ENCODE data around the gene NINL.

Gene NINL

GRCh38 chr20:25538838-25539665 is 46.3 kb downstream of the NINL start:
- Histone ChIP-seq H3K4ac (ENCODE audit: low read length) (no peak overlapping the region), H3K9ac (ENCODE audit: low read depth, low read length, poor library complexity) (no peak overlapping the region), H3K4me3 (ENCODE audit: low read length in 2 of 2) (no peak overlapping the region), H2BK15ac (ENCODE audit: low read length) (no peak overlapping the region), H3K27me3 (ENCODE audit: control insufficient read depth in 3 of 3, insufficient read depth in 3 of 3, low read depth in 1 of 3, low read length in 3 of 3) (no peaks in the 10 kb centered on the region), H4K91ac (ENCODE audit: low read depth, low read length, poor library complexity) (no peak overlapping the region), H2AFZ (ENCODE audit: low read length) (no peak overlapping the region), H4K8ac (ENCODE audit: low read depth, low read length) (no peak overlapping the region), H3K23ac (ENCODE audit: low read depth, low read length, poor library complexity) (peak overlapping the region; percentile 6), H3K4me1 (ENCODE audit: control insufficient read depth in 2 of 2, insufficient read depth in 1 of 2, low read depth in 1 of 2, low read length in 2 of 2) (peaks cover 5 to 9% of the 10 kb centered on the region in 2 donors), H2BK5ac (ENCODE audit: low read length) (no peak overlapping the region), H3K18ac (ENCODE audit: low read length) (peak overlapping the region; percentile 50), H3K14ac (ENCODE audit: low read length) (no peak overlapping the region), H3K9me3 (replicated peaks in 1 of 2; ENCODE audit: control insufficient read depth in 2 of 2, insufficient read depth in 1 of 2, low read depth in 1 of 2, low read length in 2 of 2) (no peaks in the 10 kb centered on the region), H2BK12ac (ENCODE audit: low read length) (no peak overlapping the region), H2BK120ac (ENCODE audit: low read depth, low read length) (no peak overlapping the region), H2AK5ac (ENCODE audit: low read depth, low read length) (no peak overlapping the region), H3K36me3 (replicated peaks in 1 of 2; ENCODE audit: control insufficient read depth in 2 of 2, insufficient read depth in 2 of 2, low read length in 2 of 2) (peaks cover 7 to 22% of the 10 kb centered on the region in 2 donors), H3K4me2 (ENCODE audit: insufficient read depth, low read length, poor library complexity, severe bottlenecking) (no peak overlapping the region), H3K79me1 (ENCODE audit: low read depth, low read length) (peaks cover 7% of the 10 kb centered on the region), H3K27ac (replicated peaks; ENCODE audit: low read length) (no peak overlapping the region)
- WGBS, 2 donors (ENCODE audit: extremely low coverage in 2 of 2, insufficient read length in 2 of 2, insufficient replicate concordance in 1 of 2), result no CpG with 5 or more reads among the region's 17 CpGs
- DNase-seq (ENCODE audit: low spot score), result no peak

GRCh38 chr20:25537890-25538289 is 47.4 kb downstream of the NINL start:
- H4K91ac ChIP-seq (ENCODE audit: low read depth, low read length, poor library complexity), result no peak overlapping the region
- no peak overlapping the region for H2AFZ ChIP-seq (ENCODE audit: low read length)
- H3K23ac ChIP-seq (ENCODE audit: low read depth, low read length, poor library complexity), result no peak overlapping the region
- H3K79me1 ChIP-seq (ENCODE audit: low read depth, low read length), result peaks cover 9% of the 10 kb centered on the region
- peak overlapping the region; percentile 51 for H2BK120ac ChIP-seq (ENCODE audit: low read depth, low read length)
- no CpG with 5 or more reads among the region's 13 CpGs for WGBS, 2 donors (ENCODE audit: extremely low coverage in 2 of 2, insufficient read length in 2 of 2, insufficient replicate concordance in 1 of 2)
- no peak overlapping the region for H3K18ac ChIP-seq (ENCODE audit: low read length)
- H2BK15ac ChIP-seq (ENCODE audit: low read length), result no peak overlapping the region
- H3K9me3 ChIP-seq (replicated peaks in 1 of 2; ENCODE audit: control insufficient read depth in 2 of 2, insufficient read depth in 1 of 2, low read depth in 1 of 2, low read length in 2 of 2), result no peaks in the 10 kb centered on the region
- no peak overlapping the region for H4K8ac ChIP-seq (ENCODE audit: low read depth, low read length)
- H3K36me3 ChIP-seq (replicated peaks in 1 of 2; ENCODE audit: control insufficient read depth in 2 of 2, insufficient read depth in 2 of 2, low read length in 2 of 2), result peaks cover 4 to 14% of the 10 kb centered on the region in 2 donors
- no peak overlapping the region for H3K4ac ChIP-seq (ENCODE audit: low read length)
- H3K9ac ChIP-seq (ENCODE audit: low read depth, low read length, poor library complexity), result no peak overlapping the region
- H3K4me3 ChIP-seq (ENCODE audit: low read length in 2 of 2), result no peak overlapping the region
- H3K27me3 ChIP-seq (ENCODE audit: control insufficient read depth in 3 of 3, insufficient read depth in 3 of 3, low read depth in 1 of 3, low read length in 3 of 3), result no peaks in the 10 kb centered on the region
- no peak overlapping the region for H3K14ac ChIP-seq (ENCODE audit: low read length)
- H3K4me1 ChIP-seq (ENCODE audit: control insufficient read depth in 2 of 2, insufficient read depth in 1 of 2, low read depth in 1 of 2, low read length in 2 of 2), result peaks cover 6 to 15% of the 10 kb centered on the region in 2 donors
- H3K4me2 ChIP-seq (ENCODE audit: insufficient read depth, low read length, poor library complexity, severe bottlenecking), result no peak overlapping the region
- DNase-seq (ENCODE audit: low spot score), result no peak
- H2BK12ac ChIP-seq (ENCODE audit: low read length), result no peak overlapping the region
- H3K27ac ChIP-seq (replicated peaks; ENCODE audit: low read length), result no peak overlapping the region
- no peak overlapping the region for H2AK5ac ChIP-seq (ENCODE audit: low read depth, low read length)
- no peak overlapping the region for H2BK5ac ChIP-seq (ENCODE audit: low read length)

DNA sequence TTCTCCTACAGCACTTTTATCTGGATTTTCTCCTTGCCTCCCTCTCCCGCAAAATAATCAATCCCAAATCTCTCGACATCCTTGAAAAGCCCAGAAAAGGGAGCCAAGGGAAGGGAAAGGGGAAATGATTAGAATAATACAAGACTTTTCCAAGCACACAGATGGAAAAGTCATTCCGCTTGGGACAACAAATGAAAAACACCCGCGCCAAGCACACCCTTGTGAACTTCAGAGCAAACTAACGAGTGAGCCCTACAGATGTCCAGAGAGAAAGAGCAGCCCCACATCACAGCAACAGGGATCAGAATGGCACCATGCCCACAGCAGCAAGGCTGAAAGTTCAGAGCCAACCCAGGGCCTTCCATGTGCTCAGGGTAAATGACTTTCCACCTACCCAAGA is 49.6 kb downstream of the NINL start:
- H3K4ac ChIP-seq (ENCODE audit: low read length), result no peak overlapping the region
- H3K27me3 ChIP-seq (ENCODE audit: control insufficient read depth in 3 of 3, insufficient read depth in 3 of 3, low read depth in 1 of 3, low read length in 3 of 3), result no peaks in the 10 kb centered on the region
- H2BK12ac ChIP-seq (ENCODE audit: low read length), result no peak overlapping the region
- peaks cover 9 to 23% of the 10 kb centered on the region in 2 donors for H3K4me1 ChIP-seq (ENCODE audit: control insufficient read depth in 2 of 2, insufficient read depth in 1 of 2, low read depth in 1 of 2, low read length in 2 of 2)
- H3K23ac ChIP-seq (ENCODE audit: low read depth, low read length, poor library complexity), result no peak overlapping the region
- H4K91ac ChIP-seq (ENCODE audit: low read depth, low read length, poor library complexity), result no peak overlapping the region
- H2AFZ ChIP-seq (ENCODE audit: low read length), result no peak overlapping the region
- no peak overlapping the region for H3K9ac ChIP-seq (ENCODE audit: low read depth, low read length, poor library complexity)
- no peak overlapping the region for H3K4me3 ChIP-seq (ENCODE audit: low read length in 2 of 2)
- peaks cover 4 to 14% of the 10 kb centered on the region in 2 donors for H3K36me3 ChIP-seq (replicated peaks in 1 of 2; ENCODE audit: control insufficient read depth in 2 of 2, insufficient read depth in 2 of 2, low read length in 2 of 2)
- H2BK120ac ChIP-seq (ENCODE audit: low read depth, low read length), result no peak overlapping the region
- DNase-seq (ENCODE audit: low spot score), result no peak
- peaks cover 10% of the 10 kb centered on the region for H3K79me1 ChIP-seq (ENCODE audit: low read depth, low read length)
- no peak overlapping the region for H2AK5ac ChIP-seq (ENCODE audit: low read depth, low read length)
- H3K9me3 ChIP-seq (replicated peaks in 1 of 2; ENCODE audit: control insufficient read depth in 2 of 2, insufficient read depth in 1 of 2, low read depth in 1 of 2, low read length in 2 of 2), result no peaks in the 10 kb centered on the region
- H3K18ac ChIP-seq (ENCODE audit: low read length), result no peak overlapping the region
- no peak overlapping the region for H2BK5ac ChIP-seq (ENCODE audit: low read length)
- H2BK15ac ChIP-seq (ENCODE audit: low read length), result no peak overlapping the region
- WGBS, 2 donors (ENCODE audit: extremely low coverage in 2 of 2, insufficient read length in 2 of 2, insufficient replicate concordance in 1 of 2), result no CpG with 5 or more reads among the region's 6 CpGs
- H3K4me2 ChIP-seq (ENCODE audit: insufficient read depth, low read length, poor library complexity, severe bottlenecking), result no peak overlapping the region
- no peak overlapping the region for H4K8ac ChIP-seq (ENCODE audit: low read depth, low read length)
- no peak overlapping the region for H3K27ac ChIP-seq (replicated peaks; ENCODE audit: low read length)
- no peak overlapping the region for H3K14ac ChIP-seq (ENCODE audit: low read length)

DNA sequence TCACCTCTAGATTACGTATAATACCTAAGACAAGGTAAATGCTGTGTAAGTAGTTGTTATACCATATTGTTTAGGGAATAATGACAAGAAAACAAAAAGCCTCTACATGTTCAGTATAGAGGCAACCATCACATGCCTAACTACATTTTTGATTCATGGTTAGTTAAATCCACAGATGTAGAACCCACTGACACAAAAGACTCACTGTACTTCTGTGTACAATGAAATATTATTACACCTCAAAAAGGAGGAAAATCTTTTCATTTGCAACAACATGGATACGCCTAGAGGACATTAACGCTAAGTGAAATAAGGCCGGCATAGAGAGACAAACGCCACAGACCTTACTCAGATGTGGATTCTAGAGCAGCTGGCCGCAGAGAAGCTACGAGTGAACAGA is 50.5 kb downstream of the NINL start:
- Histone ChIP-seq H3K4me3 (ENCODE audit: low read length in 2 of 2) (no peak overlapping the region), H3K4me2 (ENCODE audit: insufficient read depth, low read length, poor library complexity, severe bottlenecking) (no peak overlapping the region), H3K36me3 (replicated peaks in 1 of 2; ENCODE audit: control insufficient read depth in 2 of 2, insufficient read depth in 2 of 2, low read length in 2 of 2) (peaks cover 4 to 14% of the 10 kb centered on the region in 2 donors), H3K9ac (ENCODE audit: low read depth, low read length, poor library complexity) (no peak overlapping the region), H3K18ac (ENCODE audit: low read length) (no peak overlapping the region), H3K79me1 (ENCODE audit: low read depth, low read length) (peaks cover 10% of the 10 kb centered on the region), H4K8ac (ENCODE audit: low read depth, low read length) (no peak overlapping the region), H2AFZ (ENCODE audit: low read length) (no peak overlapping the region), H3K23ac (ENCODE audit: low read depth, low read length, poor library complexity) (no peak overlapping the region), H3K4ac (ENCODE audit: low read length) (no peak overlapping the region), H3K14ac (ENCODE audit: low read length) (no peak overlapping the region), H3K9me3 (replicated peaks in 1 of 2; ENCODE audit: control insufficient read depth in 2 of 2, insufficient read depth in 1 of 2, low read depth in 1 of 2, low read length in 2 of 2) (no peaks in the 10 kb centered on the region), H2BK15ac (ENCODE audit: low read length) (no peak overlapping the region), H3K27me3 (ENCODE audit: control insufficient read depth in 3 of 3, insufficient read depth in 3 of 3, low read depth in 1 of 3, low read length in 3 of 3) (no peaks in the 10 kb centered on the region), H3K27ac (replicated peaks; ENCODE audit: low read length) (no peak overlapping the region), H3K4me1 (ENCODE audit: control insufficient read depth in 2 of 2, insufficient read depth in 1 of 2, low read depth in 1 of 2, low read length in 2 of 2) (peaks cover 8 to 23% of the 10 kb centered on the region in 2 donors), H2BK120ac (ENCODE audit: low read depth, low read length) (no peak overlapping the region), H4K91ac (ENCODE audit: low read depth, low read length, poor library complexity) (no peak overlapping the region), H2BK5ac (ENCODE audit: low read length) (no peak overlapping the region), H2AK5ac (ENCODE audit: low read depth, low read length) (no peak overlapping the region), H2BK12ac (ENCODE audit: low read length) (no peak overlapping the region)
- no peak for DNase-seq (ENCODE audit: low spot score)
- WGBS, 2 donors (ENCODE audit: extremely low coverage in 2 of 2, insufficient read length in 2 of 2, insufficient replicate concordance in 1 of 2), result no CpG with 5 or more reads among the region's 7 CpGs

Data from neuronal stem cell (in vitro differentiated cells).